Measurements from ENCODE around the gene AUTS2.

AUTS2 gene

GRCh38 chr7:70486977-70487376, 888.7 kb downstream of the AUTS2 start:
- DNase-seq (ENCODE audit: low read depth in 1 of 2, low spot score in 1 of 2), result no peak
- Histone ChIP-seq H3K4me3 (replicated peaks; ENCODE audit: insufficient read depth, low read length) (no peak overlapping the region), H3K27ac (replicated peaks) (no peak overlapping the region), H3K27me3 (ENCODE audit: insufficient read depth, poor library complexity, severe bottlenecking) (no peaks in the 10 kb centered on the region)
- TF ChIP-seq SPI1 (IDR thresholded peaks at IDR 0.05; ENCODE audit: borderline replicate concordance, low read depth) (no peak), GABPA (IDR thresholded peaks at IDR 0.05; ENCODE audit: low read depth) (no peak), POLR2AphosphoS5 (IDR thresholded peaks at IDR 0.05; ENCODE audit: low read depth) (no peak), REST (IDR thresholded peaks at IDR 0.05; ENCODE audit: insufficient replicate concordance, low read depth) (no peak)
- TF ChIP-seq, protein P1, sequence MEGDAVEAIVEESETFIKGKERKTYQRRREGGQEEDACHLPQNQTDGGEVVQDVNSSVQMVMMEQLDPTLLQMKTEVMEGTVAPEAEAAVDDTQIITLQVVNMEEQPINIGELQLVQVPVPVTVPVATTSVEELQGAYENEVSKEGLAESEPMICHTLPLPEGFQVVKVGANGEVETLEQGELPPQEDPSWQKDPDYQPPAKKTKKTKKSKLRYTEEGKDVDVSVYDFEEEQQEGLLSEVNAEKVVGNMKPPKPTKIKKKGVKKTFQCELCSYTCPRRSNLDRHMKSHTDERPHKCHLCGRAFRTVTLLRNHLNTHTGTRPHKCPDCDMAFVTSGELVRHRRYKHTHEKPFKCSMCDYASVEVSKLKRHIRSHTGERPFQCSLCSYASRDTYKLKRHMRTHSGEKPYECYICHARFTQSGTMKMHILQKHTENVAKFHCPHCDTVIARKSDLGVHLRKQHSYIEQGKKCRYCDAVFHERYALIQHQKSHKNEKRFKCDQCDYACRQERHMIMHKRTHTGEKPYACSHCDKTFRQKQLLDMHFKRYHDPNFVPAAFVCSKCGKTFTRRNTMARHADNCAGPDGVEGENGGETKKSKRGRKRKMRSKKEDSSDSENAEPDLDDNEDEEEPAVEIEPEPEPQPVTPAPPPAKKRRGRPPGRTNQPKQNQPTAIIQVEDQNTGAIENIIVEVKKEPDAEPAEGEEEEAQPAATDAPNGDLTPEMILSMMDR (IDR thresholded peaks at IDR 0.05; ENCODE audit: insufficient read depth, low read length), result no peak

DNA sequence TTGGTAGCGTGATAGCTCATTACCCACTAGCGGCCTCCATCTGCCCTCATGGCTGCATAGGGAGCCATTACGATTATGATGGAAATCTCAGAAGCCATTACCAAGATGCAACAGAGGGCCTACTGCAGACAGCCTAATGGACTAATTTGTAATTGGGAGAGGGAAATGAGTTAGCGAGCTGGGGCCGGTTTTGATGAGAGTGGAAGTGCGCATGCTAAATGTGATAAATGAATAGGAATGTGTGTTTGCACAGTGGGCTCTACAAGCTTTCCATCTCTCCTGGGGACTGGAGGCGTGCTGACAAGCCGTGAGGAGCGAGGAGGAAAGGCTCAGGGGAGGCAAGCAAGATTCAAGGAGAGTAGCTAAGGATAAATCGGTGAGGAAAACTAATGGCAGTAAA, 889.2 kb downstream of the AUTS2 start:
- TF ChIP-seq, protein P1 (IDR thresholded peaks at IDR 0.05; ENCODE audit: insufficient read depth, low read length), result no peak
- TF ChIP-seq SPI1 (IDR thresholded peaks at IDR 0.05; ENCODE audit: borderline replicate concordance, low read depth) (no peak), REST (IDR thresholded peaks at IDR 0.05; ENCODE audit: insufficient replicate concordance, low read depth) (no peak), POLR2AphosphoS5 (IDR thresholded peaks at IDR 0.05; ENCODE audit: low read depth) (no peak), GABPA (IDR thresholded peaks at IDR 0.05; ENCODE audit: low read depth) (no peak)
- no peak overlapping the region for H3K4me3 ChIP-seq (replicated peaks; ENCODE audit: insufficient read depth, low read length)
- H3K27me3 ChIP-seq (ENCODE audit: insufficient read depth, poor library complexity, severe bottlenecking), result no peaks in the 10 kb centered on the region
- DNase-seq (ENCODE audit: low read depth in 1 of 2, low spot score in 1 of 2), result no peak
- H3K27ac ChIP-seq (replicated peaks), result no peak overlapping the region

- H3K27me3 ChIP-seq (ENCODE audit: insufficient read depth, poor library complexity, severe bottlenecking), result no peaks in the 10 kb centered on the region
- no peak overlapping the region for H3K27ac ChIP-seq (replicated peaks)
- DNase-seq (ENCODE audit: low read depth in 1 of 2, low spot score in 1 of 2), result no peak
Observed at GRCh38 chr7:70487886-70488285, 889.6 kb downstream of the AUTS2 start.

More at GRCh38 chr7:70487886-70488285, 889.6 kb downstream of the AUTS2 start:
- TF ChIP-seq GABPA (IDR thresholded peaks at IDR 0.05; ENCODE audit: low read depth), result no peak
- TF ChIP-seq, protein P1 (IDR thresholded peaks at IDR 0.05; ENCODE audit: insufficient read depth, low read length), result no peak
- TF ChIP-seq POLR2AphosphoS5 (IDR thresholded peaks at IDR 0.05; ENCODE audit: low read depth), result no peak
- no peak for TF ChIP-seq SPI1 (IDR thresholded peaks at IDR 0.05; ENCODE audit: borderline replicate concordance, low read depth)
- no peak for TF ChIP-seq REST (IDR thresholded peaks at IDR 0.05; ENCODE audit: insufficient replicate concordance, low read depth)
- H3K4me3 ChIP-seq (replicated peaks; ENCODE audit: insufficient read depth, low read length), result no peak overlapping the region

Data from HL-60 (cell line).